Measurements from ENCODE around the gene RPS6KA2.

RPS6KA2 gene

DNA sequence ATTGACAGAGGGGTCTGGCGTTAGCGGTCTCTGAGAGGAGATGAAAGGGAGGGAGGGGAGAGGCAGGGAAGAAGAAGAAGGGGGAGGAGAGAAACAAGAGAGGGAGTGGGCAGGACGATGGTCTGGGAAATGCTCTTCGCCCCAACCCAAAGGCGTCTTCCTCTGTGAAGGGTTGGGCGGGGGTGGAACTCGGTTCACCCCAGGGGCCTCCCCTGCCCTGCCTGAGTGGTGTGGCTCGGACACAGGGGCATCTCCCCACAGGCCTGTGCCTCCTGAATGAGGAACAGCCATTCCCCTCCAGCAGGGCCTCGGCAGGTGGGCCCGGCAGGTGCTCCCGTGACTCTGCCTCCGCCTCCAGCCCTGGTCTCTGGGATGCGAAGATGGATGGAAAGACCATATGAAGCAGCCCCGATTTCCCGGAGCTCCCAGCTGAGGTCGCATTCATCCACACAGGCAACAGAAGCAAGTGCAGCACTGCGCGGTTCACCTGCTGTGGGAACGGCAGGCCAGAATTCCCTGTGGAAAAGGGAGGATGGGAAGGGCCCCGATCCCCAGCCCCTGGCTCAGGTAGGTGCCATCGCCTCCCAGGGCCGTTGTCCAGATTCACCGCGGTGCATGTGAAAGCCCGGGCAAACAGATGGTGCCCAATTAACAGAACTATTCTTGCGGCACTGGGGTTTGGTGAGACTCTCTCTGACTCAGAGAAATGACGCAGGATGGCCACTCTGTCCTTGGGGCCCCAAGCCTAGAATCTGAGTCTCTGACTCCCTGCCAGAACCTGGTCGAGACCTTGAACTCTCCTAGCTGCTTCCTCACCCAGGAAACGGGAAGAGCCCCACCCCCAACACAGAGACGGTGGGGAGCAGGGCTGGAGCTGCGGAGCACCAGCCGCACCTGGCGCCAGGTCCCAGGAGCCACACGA is 29.4 kb upstream of the RPS6KA2 start:
- H3K4me3 ChIP-seq (ENCODE audit: low read length), result no peak overlapping the region
- TF ChIP-seq, protein P1, sequence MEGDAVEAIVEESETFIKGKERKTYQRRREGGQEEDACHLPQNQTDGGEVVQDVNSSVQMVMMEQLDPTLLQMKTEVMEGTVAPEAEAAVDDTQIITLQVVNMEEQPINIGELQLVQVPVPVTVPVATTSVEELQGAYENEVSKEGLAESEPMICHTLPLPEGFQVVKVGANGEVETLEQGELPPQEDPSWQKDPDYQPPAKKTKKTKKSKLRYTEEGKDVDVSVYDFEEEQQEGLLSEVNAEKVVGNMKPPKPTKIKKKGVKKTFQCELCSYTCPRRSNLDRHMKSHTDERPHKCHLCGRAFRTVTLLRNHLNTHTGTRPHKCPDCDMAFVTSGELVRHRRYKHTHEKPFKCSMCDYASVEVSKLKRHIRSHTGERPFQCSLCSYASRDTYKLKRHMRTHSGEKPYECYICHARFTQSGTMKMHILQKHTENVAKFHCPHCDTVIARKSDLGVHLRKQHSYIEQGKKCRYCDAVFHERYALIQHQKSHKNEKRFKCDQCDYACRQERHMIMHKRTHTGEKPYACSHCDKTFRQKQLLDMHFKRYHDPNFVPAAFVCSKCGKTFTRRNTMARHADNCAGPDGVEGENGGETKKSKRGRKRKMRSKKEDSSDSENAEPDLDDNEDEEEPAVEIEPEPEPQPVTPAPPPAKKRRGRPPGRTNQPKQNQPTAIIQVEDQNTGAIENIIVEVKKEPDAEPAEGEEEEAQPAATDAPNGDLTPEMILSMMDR (conservative IDR thresholded peaks at IDR 0.05; ENCODE audit: low read length), result no peak
- DNase-seq (ENCODE audit: low read depth), result peak; percentile 45

DNA sequence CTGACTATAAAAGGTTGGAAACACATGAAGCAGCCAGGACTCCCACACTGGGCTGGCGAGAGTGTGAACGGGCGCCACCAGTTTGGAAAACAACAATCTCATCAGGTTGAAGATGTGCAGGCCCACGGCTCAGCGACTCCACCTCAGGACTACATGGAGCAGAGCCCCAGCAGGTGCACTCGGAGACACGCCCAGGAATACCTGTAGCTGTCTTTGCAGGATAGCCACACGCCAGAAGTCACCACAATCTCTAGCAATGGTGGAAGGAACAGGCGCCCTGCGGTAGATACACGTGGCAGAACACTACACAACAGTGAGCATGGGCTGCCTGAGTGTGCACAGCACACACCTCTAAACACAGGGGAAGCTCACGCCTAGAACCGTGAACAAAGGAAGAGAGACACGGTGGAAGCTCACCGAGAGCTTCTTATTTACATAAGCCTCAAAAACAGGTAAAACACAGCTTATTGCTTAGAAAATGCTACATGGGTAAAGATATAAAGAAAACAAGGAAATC is 28.7 kb upstream of the RPS6KA2 start:
- no peak overlapping the region for H3K4me3 ChIP-seq (ENCODE audit: low read length)
- TF ChIP-seq, protein P1 (conservative IDR thresholded peaks at IDR 0.05; ENCODE audit: low read length), result no peak
- no peak for DNase-seq (ENCODE audit: low read depth)

DNA sequence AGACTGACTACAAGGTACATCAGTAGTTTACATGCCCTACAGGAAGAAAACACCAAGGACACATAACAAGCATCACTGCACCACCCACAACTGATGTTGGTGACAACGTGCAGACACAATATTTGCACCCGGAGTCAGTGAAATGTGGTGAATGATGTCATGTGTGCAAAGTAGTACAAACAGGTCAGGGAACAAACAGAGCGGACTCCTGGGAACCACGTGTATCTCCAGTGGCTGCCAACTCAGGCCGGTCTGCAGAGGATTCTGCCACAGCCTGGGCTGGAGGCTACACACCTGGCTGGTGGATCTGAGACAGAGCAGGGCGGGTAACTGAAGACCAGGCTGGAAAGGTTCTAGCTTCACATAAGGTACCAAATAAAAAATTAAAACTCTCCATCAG is 28.2 kb upstream of the RPS6KA2 start:
- H3K4me3 ChIP-seq (ENCODE audit: low read length), result no peak overlapping the region
- DNase-seq (ENCODE audit: low read depth), result no peak
- TF ChIP-seq, protein P1 (conservative IDR thresholded peaks at IDR 0.05; ENCODE audit: low read length), result no peak

DNA sequence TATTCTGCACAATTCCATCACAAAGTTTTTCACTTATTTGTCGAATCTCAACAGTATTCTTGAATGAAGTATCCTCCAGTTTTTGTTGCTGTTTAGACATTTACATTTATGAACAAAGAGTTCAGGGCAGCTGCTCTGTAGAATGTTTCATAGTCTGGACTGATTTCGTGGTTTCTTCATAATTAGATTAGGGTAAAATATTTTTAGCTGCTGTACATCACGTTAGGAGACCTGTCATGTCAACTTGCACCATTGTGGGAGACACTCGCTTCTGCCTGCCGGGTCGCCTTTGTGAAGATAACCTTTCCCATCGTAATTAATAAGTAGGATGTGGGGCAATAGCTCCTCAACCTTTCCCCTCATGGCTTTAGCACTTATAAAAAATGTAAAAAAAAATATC is 27.5 kb upstream of the RPS6KA2 start:
- no peak for DNase-seq (ENCODE audit: low read depth)
- TF ChIP-seq, protein P1 (conservative IDR thresholded peaks at IDR 0.05; ENCODE audit: low read length), result no peak
- no peak overlapping the region for H3K4me3 ChIP-seq (ENCODE audit: low read length)

DNA sequence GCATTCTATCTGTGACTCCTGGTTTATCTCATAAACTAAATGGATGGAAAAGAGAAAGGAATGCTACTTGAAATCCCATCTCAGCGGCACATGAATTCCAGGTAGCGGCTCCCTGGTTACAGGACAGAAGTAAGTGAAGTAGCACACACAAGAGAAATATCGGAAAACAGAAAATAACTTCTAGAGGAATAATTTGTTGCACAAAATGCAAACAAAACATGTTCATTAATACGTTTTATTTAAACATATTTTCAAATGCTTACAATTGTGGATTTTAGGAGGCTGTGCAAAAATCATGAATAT is 26.5 kb upstream of the RPS6KA2 start:
- DNase-seq (ENCODE audit: low read depth), result no peak
- no peak overlapping the region for H3K4me3 ChIP-seq (ENCODE audit: low read length)
- TF ChIP-seq, protein P1 (conservative IDR thresholded peaks at IDR 0.05; ENCODE audit: low read length), result no peak

DNA sequence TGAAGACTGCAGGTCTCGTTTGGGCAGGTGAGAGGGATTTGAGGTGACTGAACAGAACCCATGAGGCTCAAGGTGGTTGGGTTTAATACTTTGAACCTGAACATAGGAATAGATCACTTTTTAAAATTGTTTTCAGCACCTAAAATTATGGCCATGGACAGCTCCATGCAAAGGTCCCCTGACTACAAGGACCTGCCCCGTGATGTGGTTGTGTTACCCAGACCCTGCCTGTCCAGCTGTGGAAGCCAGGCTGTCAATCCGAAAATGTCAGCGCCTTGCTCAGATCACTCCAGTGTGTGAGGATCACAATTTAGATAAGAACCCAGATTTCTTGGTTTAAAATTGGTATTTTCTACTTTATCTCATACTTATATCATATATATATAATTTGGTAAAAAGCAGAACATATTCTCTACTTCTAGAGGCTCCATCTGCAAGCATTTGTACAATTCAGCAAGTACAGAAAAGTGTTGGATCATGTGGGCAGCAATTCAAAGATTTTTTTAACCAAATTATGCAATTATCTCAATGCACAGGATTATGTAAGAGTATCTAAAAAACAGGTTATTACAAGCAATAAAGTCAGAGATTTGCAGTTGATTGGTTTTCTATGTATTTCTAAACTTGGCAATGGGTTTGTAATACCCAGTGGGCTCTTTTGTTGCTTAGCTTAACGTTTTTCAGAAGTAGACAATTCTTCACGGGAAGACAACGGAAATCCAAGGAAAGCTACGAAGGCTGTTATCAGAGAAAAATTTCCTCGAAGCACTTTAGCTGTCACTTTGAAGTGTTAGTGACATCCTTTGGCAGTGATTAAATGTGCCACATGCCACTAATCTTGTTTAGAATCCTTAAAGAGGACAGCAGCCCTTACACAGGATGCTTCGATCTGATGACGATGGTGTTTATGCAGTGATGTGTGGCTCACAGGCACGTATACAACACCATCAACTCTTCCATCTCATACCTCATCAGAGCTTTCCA is 24.1 kb upstream of the RPS6KA2 start:
- TF ChIP-seq, protein P1 (conservative IDR thresholded peaks at IDR 0.05; ENCODE audit: low read length), result no peak
- DNase-seq (ENCODE audit: low read depth), result no peak
- no peak overlapping the region for H3K4me3 ChIP-seq (ENCODE audit: low read length)

Data from AG10803 (cell line).